A549 (cell line): ENCODE data around the gene ASB13. TPM values are rescaled to one million over a fixed set of nuclear protein-coding genes. Genes with fewer than 3 reads are reported as not detected.

Experiments used
- ATAC-seq, 2 experiments: fragments of 200-7000 bp in 1 of 2; fragments of >200 bp in 1 of 2; cut with Nextera tagmentation in 1 of 2; cut with Tn5 transposase in 1 of 2; 3 replicates each; pipeline versions ENCODE4 v1.8.0 to v1.9.1; 2018 to 2020; ENCODE audit warnings: mild to moderate bottlenecking in 1 of 2, moderate library complexity in 1 of 2
- CTCF ChIA-PET: fragments of 300-600 bp; sonication (Branson Sonifier 250); formaldehyde crosslinking; extraction: SDS; loops from one replicate; lab custom pipeline; 2021; ENCODE audit warnings: antibody characterized with exemption, inconsistent platforms; lab: Yijun Ruan, JAX
- POLR2A ChIA-PET: fragments of 350-600 bp; formaldehyde crosslinking; extraction: SDS; loops from one replicate; lab custom pipeline; 2021; ENCODE audit warnings: antibody characterized with exemption, inconsistent platforms; lab: Yijun Ruan, JAX
- DNase-seq, 2 experiments: peaks; one replicate each; pipeline versions ENCODE4 v3.0.0 to v3.0.0-alpha.2; 2011 to 2016; ENCODE audit warnings: low read depth in 1 of 2, low spot score in 1 of 2
- FAIRE-seq: peaks from 2 replicates; lab custom pipeline; 2011; peaks lifted over from hg19 to GRCh38; lab: Jason Lieb, UNC
- H3K27ac ChIP-seq, 2 experiments: fragments of >200 bp; sonication (Bioruptor Twin); formaldehyde crosslinking; 3 replicates each; pipeline ENCODE4 v1.5.1; 2016 to 2017
- H3K4me1 ChIP-seq: fragments of >200 bp; sonication (Bioruptor Twin); formaldehyde crosslinking; 3 replicates; pipeline ENCODE4 v1.6.1; 2016
- H3K4me2 ChIP-seq: fragments of >200 bp; sonication (Bioruptor Twin); formaldehyde crosslinking; 3 replicates; pipeline ENCODE4 v1.6.1; 2016
- H3K4me3 ChIP-seq: fragments of >200 bp; sonication (Bioruptor Twin); formaldehyde crosslinking; 3 replicates; pipeline ENCODE4 v1.5.1; 2016
- H3K9me3 ChIP-seq: fragments of >200 bp; sonication (Bioruptor Twin); formaldehyde crosslinking; 3 replicates; pipeline ENCODE4 v1.6.1; 2016
- ATOH8 ChIP-seq: fragments of 250-450 bp; sonication (Bioruptor Pico); IDR thresholded peaks from 2 replicates; pipeline ENCODE4 v1.5.0; 2020; ENCODE audit warnings: low read depth, mild to moderate bottlenecking, moderate library complexity
- BHLHE40 ChIP-seq: IDR thresholded peaks from 2 replicates; pipeline ENCODE4 v1.6.1; 2012; ENCODE audit warnings: low read depth, low read length, inconsistent platforms
- CHD2 ChIP-seq: fragments of 150-350 bp; IDR thresholded peaks from 2 replicates; pipeline ENCODE4 v1.6.1; 2014; ENCODE audit warnings: low read length; ENCODE audit not compliant: partially characterized antibody
- CHD4 ChIP-seq: fragments of 200-600 bp; sonication (generic); IDR thresholded peaks from 2 replicates; pipeline ENCODE4 v1.6.1; 2016; ENCODE audit warnings: antibody characterized with exemption, mild to moderate bottlenecking, borderline replicate concordance
- CTCF ChIP-seq: fragments of >200 bp; sonication (Bioruptor Twin); formaldehyde crosslinking; IDR thresholded peaks from 3 replicates; pipeline ENCODE4 v1.5.1; 2016
- GATA3 ChIP-seq: IDR thresholded peaks from 2 replicates; pipeline ENCODE4 v1.6.1; 2012; ENCODE audit warnings: borderline replicate concordance
- HEYL ChIP-seq: fragments of 250-450 bp; sonication (Bioruptor Pico); IDR thresholded peaks from 2 replicates; pipeline ENCODE4 v1.8.0; 2021; ENCODE audit warnings: mild to moderate bottlenecking, moderate library complexity
- HOXB13 ChIP-seq: fragments of 250-450 bp; sonication (Bioruptor Pico); IDR thresholded peaks from 2 replicates; pipeline ENCODE4 v1.5.0; 2020; ENCODE audit warnings: low read depth, mild to moderate bottlenecking, moderate library complexity
- HOXB5 ChIP-seq: fragments of 250-450 bp; sonication (Bioruptor Pico); IDR thresholded peaks from 2 replicates; pipeline ENCODE4 v1.5.0; 2020; ENCODE audit warnings: mild to moderate bottlenecking, moderate library complexity
- KDM1A ChIP-seq: fragments of 200-600 bp; sonication (generic); IDR thresholded peaks from 2 replicates; pipeline ENCODE4 v1.6.1; 2016; ENCODE audit warnings: low read depth, mild to moderate bottlenecking
- NFE2L2 ChIP-seq: fragments of 150-350 bp; conservative IDR thresholded peaks from 2 replicates; pipeline ENCODE4 v1.6.1; 2014; ENCODE audit warnings: low read length
- PBX3 ChIP-seq: IDR thresholded peaks from 2 replicates; pipeline ENCODE4 v1.6.1; 2012
- RAD21 ChIP-seq, 2 experiments: fragments of >200 bp in 1 of 2; sonication (Bioruptor Twin) in 1 of 2; formaldehyde crosslinking in 1 of 2; IDR thresholded peaks in 1 of 2; conservative IDR thresholded peaks in 1 of 2; 2 replicates in 1 of 2; 3 replicates in 1 of 2; pipeline ENCODE4 v1.6.1; 2012 to 2018; ENCODE audit warnings: inconsistent platforms in 1 of 2
- RFX5 ChIP-seq: fragments of 450-650 bp; IDR thresholded peaks from 2 replicates; pipeline ENCODE4 v1.7.1; 2014; ENCODE audit warnings: antibody characterized with exemption, mild to moderate bottlenecking, moderate library complexity
- RNF2 ChIP-seq: fragments of 200-600 bp; sonication (generic); IDR thresholded peaks from 2 replicates; pipeline ENCODE4 v1.6.1; 2016; ENCODE audit warnings: low read depth, mild to moderate bottlenecking, antibody characterized with exemption, moderate library complexity, borderline replicate concordance
- SMC3 ChIP-seq: fragments of >200 bp; sonication (Bioruptor Twin); formaldehyde crosslinking; IDR thresholded peaks from 3 replicates; pipeline ENCODE4 v1.6.1; 2018; ENCODE audit warnings: inconsistent platforms
- USF2 ChIP-seq: fragments of 450-650 bp; IDR thresholded peaks from 2 replicates; pipeline ENCODE4 v1.6.1; 2014; ENCODE audit warnings: antibody characterized with exemption
- whole genome bisulfite sequencing: methylation state at CpG from one replicate; pipeline ENCODE4 v1.1.6; 2017; ENCODE audit errors: missing lambda C conversion rate; 5-methylcytosine and 5-hydroxymethylcytosine counted together
- polyA plus RNA-seq, 4 experiments: library from polyadenylated mRNA; depleted of rRNA in 3 of 4; stranded (reverse); fragments of >200 nt; fragmentation: RNase III in 1 of 4; extraction: RNeasy Plus Mini Kit Qiagen cat#74134 plus additional on column Dnase treatment in 1 of 4; gene quantifications; 2 replicates in 3 of 4; 3 replicates in 1 of 4; pipeline ENCODE4 v1.2.3, GENCODE V29; 2011 to 2017

ASB13 gene
- polyA plus RNA-seq, 2 of the 4 experiments (the other 2 are of a cell fraction), result 10.9 to 12.9 TPM

GRCh38 chr10:5645375-5645774, 21.0 kb downstream of the ASB13 start:
- no peak for ATAC-seq
- H3K4me2 ChIP-seq, result no peak overlapping the region
- WGBS, result 71% methylated on average over 11 of the region's 11 CpGs
- no peaks in the 10 kb centered on the region for H3K9me3 ChIP-seq
- no peaks in the 10 kb centered on the region for H3K4me1 ChIP-seq
- no peak for TF ChIP-seq KDM1A
- no peak for TF ChIP-seq HOXB5 (CRISPR knock-in tag)
- TF ChIP-seq, all 56 proteins: peak for 0
- ChIA-PET POLR2A (no interaction called here), CTCF (interaction anchor here (1.2 to 1.6 kb wide), 2 partner anchors 14 to 15 kb away, joined by 3 to 5 read pairs; no protein-coding TSS in a partner anchor)
- Histone ChIP-seq H3K27ac (no peak overlapping the region), H3K4me3 (no peak overlapping the region)
- DNase-seq (no peak), FAIRE-seq (no peak)

GRCh38 chr10:5644930-5645329, 21.5 kb downstream of the ASB13 start:
- ChIA-PET POLR2A (no interaction called here), CTCF (interaction anchor here (1.3 to 1.8 kb wide), 3 partner anchors 15 to 22 kb away, joined by 5 to 8 read pairs (median 5); no protein-coding TSS in a partner anchor)
- H3K27ac ChIP-seq, result no peak overlapping the region
- no peak overlapping the region for H3K4me3 ChIP-seq
- ATAC-seq (no peak), DNase-seq (no peak), FAIRE-seq (no peak)
- WGBS, result 91% methylated on average over 6 of the region's 6 CpGs
- TF ChIP-seq CHD2, result no peak
- TF ChIP-seq RAD21 (conservative IDR thresholded peaks at IDR 0.05 in 1 of 2, IDR thresholded peaks at IDR 0.05 in 1 of 2), result no peak
- no peak for TF ChIP-seq RFX5
- no peak for TF ChIP-seq USF2
- TF ChIP-seq HEYL (CRISPR knock-in tag), result no peak
- no peak for TF ChIP-seq KDM1A
- no peak for TF ChIP-seq RNF2
- no peak overlapping the region for H3K4me2 ChIP-seq
- no peaks in the 10 kb centered on the region for H3K4me1 ChIP-seq
- no peaks in the 10 kb centered on the region for H3K9me3 ChIP-seq

- Histone ChIP-seq H3K27ac (no peak overlapping the region), H3K9me3 (no peaks in the 10 kb centered on the region), H3K4me3 (no peak overlapping the region), H3K4me1 (no peaks in the 10 kb centered on the region), H3K4me2 (no peak overlapping the region)
- ATAC-seq (no peak), FAIRE-seq (no peak), DNase-seq (no peak)
- ChIA-PET CTCF (interaction anchor here (0.6 to 2.6 kb wide), 8 partner anchors 10 to 167 kb away, joined by 3 to 9 read pairs (median 4); no protein-coding TSS in a partner anchor), POLR2A (no interaction called here)
- TF ChIP-seq ATOH8 (CRISPR knock-in tag) (no peak), NFE2L2 (no peak), GATA3 (no peak), BHLHE40 (no peak), SMC3 (no peak), HEYL (CRISPR knock-in tag) (no peak), PBX3 (no peak), HOXB13 (CRISPR knock-in tag) (no peak), CHD4 (no peak), CTCF (no peak)
- WGBS, result 92% methylated on average over 8 of the region's 8 CpGs
These were observed 22.9 kb downstream of the ASB13 start for GRCh38 chr10:5643346-5644067.
